ENCODE results near the gene ZCCHC24.

ZCCHC24 gene

DNA sequence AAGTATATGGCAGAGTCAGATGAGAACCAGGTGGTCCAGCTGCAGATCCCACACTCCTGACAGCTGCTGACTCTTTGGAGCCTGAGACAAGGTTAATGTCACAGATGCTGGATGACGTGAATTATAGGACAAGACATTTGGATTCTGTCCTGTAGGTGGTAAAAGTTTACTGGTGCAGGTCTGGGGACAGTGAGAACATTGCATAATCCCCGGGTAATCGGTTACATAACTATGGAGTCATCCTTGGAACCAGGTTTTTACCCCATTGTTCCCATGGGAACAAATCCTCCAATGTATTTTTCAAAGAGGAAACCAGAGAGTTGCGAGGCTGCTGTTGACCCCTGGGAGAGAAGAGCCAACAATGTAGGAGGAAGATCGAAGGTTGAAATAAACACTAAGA lies 27.5 kb upstream of the ZCCHC24 start:
- peaks cover 8 to 15% of the 10 kb centered on the region in 2 experiments for H3K4me1 ChIP-seq (ENCODE audit: control insufficient read depth in 1 of 2, insufficient read depth in 1 of 2, low read depth in 1 of 2, low read length in 1 of 2)
- H3K36me3 ChIP-seq = no peaks in the 10 kb centered on the region
- TF ChIP-seq, protein P1, sequence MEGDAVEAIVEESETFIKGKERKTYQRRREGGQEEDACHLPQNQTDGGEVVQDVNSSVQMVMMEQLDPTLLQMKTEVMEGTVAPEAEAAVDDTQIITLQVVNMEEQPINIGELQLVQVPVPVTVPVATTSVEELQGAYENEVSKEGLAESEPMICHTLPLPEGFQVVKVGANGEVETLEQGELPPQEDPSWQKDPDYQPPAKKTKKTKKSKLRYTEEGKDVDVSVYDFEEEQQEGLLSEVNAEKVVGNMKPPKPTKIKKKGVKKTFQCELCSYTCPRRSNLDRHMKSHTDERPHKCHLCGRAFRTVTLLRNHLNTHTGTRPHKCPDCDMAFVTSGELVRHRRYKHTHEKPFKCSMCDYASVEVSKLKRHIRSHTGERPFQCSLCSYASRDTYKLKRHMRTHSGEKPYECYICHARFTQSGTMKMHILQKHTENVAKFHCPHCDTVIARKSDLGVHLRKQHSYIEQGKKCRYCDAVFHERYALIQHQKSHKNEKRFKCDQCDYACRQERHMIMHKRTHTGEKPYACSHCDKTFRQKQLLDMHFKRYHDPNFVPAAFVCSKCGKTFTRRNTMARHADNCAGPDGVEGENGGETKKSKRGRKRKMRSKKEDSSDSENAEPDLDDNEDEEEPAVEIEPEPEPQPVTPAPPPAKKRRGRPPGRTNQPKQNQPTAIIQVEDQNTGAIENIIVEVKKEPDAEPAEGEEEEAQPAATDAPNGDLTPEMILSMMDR (IDR thresholded peaks at IDR 0.05) = no peak
- H3K27me3 ChIP-seq = no peaks in the 10 kb centered on the region
- no peak overlapping the region for H3K27ac ChIP-seq
- H3K4me3 ChIP-seq (ENCODE audit: low read depth in 1 of 2, low read length in 1 of 2) = no peak overlapping the region
- H3K9me3 ChIP-seq = no peaks in the 10 kb centered on the region

DNA sequence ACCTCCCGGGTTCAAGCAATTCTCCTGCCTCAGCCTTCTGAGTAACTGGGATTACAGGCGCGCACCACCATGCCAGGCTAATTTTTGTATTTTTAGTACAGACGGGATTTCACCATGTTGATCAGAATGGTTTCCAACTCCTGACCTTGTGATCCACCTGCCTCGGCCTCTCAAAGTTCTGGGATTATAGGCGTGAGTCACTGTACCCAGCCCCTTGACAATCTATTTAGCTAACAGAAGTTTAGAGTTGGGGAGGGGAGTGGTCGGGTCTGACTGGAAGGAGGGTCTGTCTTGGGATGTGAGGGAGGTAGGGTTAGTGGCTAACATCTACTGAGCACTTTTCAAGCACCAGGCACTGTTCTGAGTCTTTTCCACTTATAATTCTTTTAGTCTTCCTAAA lies 27.0 kb upstream of the ZCCHC24 start:
- no peak overlapping the region for H3K27ac ChIP-seq
- H3K27me3 ChIP-seq = no peaks in the 10 kb centered on the region
- no peak overlapping the region for H3K4me3 ChIP-seq (ENCODE audit: low read depth in 1 of 2, low read length in 1 of 2)
- TF ChIP-seq, protein P1 (IDR thresholded peaks at IDR 0.05) = no peak
- no peaks in the 10 kb centered on the region for H3K9me3 ChIP-seq
- no peaks in the 10 kb centered on the region for H3K36me3 ChIP-seq
- peaks cover 8 to 20% of the 10 kb centered on the region in 2 experiments for H3K4me1 ChIP-seq (ENCODE audit: control insufficient read depth in 1 of 2, insufficient read depth in 1 of 2, low read depth in 1 of 2, low read length in 1 of 2)

DNA sequence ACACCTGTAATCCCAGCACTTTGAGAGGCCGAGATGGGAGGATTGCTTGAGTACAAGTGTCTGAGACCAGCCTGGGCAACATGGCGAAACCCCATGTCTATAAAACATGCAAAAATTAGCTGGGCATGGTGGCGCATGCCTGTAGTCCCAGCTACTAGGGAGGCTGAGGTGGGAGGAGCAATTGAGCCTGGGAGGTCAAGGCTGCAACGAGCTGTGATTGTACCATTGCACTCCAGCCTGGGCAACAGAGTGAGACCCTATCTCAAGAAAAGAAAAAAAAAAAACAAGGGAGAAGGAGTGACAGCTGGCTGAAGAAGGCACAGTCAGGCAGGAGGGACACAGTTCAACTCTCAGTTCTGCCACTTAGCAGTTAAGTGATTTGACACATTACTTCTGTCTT lies 26.4 kb upstream of the ZCCHC24 start:
- no peaks in the 10 kb centered on the region for H3K36me3 ChIP-seq
- TF ChIP-seq, protein P1 (IDR thresholded peaks at IDR 0.05) = no peak
- H3K4me3 ChIP-seq (ENCODE audit: low read depth in 1 of 2, low read length in 1 of 2) = no peak overlapping the region

DNA sequence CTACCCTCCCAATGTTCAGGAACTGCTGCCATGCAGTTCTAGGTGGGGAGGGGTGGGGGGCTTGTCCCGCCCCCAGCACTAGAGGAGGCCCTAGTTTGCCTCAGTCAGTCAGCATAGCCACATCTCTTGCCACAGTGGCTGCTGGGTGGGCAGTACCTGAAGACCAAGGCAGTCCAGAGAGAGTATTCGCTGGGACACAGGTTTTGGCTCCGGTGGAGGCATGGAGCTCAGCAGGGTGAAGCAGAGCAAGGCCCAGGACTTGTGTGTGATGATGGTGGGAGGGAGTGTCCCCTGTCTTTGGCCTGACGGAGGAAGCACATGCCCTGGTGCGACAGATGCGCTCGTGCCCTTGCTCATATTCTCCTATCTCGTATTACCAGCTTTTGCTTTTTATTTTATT lies 24.7 kb upstream of the ZCCHC24 start:
- Histone ChIP-seq H3K4me3 (ENCODE audit: low read depth in 1 of 2, low read length in 1 of 2) (no peak overlapping the region), H3K36me3 (no peaks in the 10 kb centered on the region), H3K4me1 (ENCODE audit: control insufficient read depth in 1 of 2, insufficient read depth in 1 of 2, low read depth in 1 of 2, low read length in 1 of 2) (peaks cover 8 to 24% of the 10 kb centered on the region in 2 experiments), H3K27me3 (no peaks in the 10 kb centered on the region), H3K9me3 (no peaks in the 10 kb centered on the region), H3K27ac (no peak overlapping the region)
- TF ChIP-seq, protein P1 (IDR thresholded peaks at IDR 0.05) = no peak

More for the DNA sequence above, 26.4 kb upstream of the ZCCHC24 start:
- Histone ChIP-seq H3K9me3 (no peaks in the 10 kb centered on the region), H3K27ac (no peak overlapping the region), H3K27me3 (no peaks in the 10 kb centered on the region), H3K4me1 (ENCODE audit: control insufficient read depth in 1 of 2, insufficient read depth in 1 of 2, low read depth in 1 of 2, low read length in 1 of 2) (peaks cover 8 to 24% of the 10 kb centered on the region in 2 experiments)

DNA sequence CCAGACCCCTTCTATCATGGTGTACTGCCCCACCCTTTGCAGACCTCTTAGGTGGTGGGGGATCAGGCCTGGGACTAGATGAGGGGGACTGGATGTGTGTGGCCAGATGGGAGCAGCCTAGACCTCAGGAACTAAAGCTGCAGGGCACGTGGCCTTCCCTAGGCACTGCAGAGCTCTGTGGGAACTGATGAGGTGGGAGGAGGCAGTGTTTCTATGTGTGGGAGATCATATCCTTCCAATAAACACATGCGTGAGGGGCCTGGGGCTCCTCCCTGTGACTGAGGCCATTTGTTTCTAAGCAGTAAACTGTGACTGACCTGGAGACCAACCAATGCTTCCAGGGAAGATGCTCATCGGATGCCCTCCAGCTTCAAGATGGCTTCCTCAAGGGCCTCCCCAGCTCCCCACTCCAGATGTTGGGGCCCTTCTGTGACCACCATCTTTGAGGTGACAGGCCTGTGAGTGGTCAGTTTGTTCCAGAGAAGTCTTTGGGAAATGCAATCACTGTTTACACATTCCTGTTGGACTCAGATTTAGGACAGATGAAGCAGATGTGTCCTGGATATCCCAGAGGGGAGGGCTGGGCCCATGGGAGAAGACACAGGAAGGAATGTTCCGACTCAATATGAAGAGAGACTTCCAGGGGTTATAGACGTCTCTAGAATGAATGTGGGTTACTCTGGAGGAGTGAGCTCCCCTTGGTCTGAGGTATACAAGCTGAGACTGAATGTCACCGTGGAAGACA lies 23.6 kb upstream of the ZCCHC24 start:
- TF ChIP-seq, protein P1 (IDR thresholded peaks at IDR 0.05) = no peak
- Histone ChIP-seq H3K36me3 (no peaks in the 10 kb centered on the region), H3K4me3 (ENCODE audit: low read depth in 1 of 2, low read length in 1 of 2) (no peak overlapping the region), H3K9me3 (no peaks in the 10 kb centered on the region), H3K27ac (no peak overlapping the region), H3K4me1 (ENCODE audit: control insufficient read depth in 1 of 2, insufficient read depth in 1 of 2, low read depth in 1 of 2, low read length in 1 of 2) (peaks cover 8 to 24% of the 10 kb centered on the region in 2 experiments), H3K27me3 (no peaks in the 10 kb centered on the region)
